ENCODE measurements around the gene PML. TPM values are rescaled to one million over a fixed set of nuclear protein-coding genes. Genes with fewer than 3 reads are reported as not detected.

PML gene
- polyA plus RNA-seq, 1 of the 3 experiments (the other 2 are of a cell fraction) = 18.4 TPM

GRCh38 chr15:74037171-74038117 lies 42.9 kb downstream of the PML start:
- H3K27ac ChIP-seq (ENCODE audit: low read depth in 2 of 2, low read length in 1 of 2) = no peak overlapping the region
- peaks cover 0 to 49% of the 10 kb centered on the region in 2 experiments for H3K36me3 ChIP-seq (replicated peaks in 1 of 2; ENCODE audit: control insufficient read depth in 1 of 2, insufficient read depth in 2 of 2, low read length in 1 of 2)
- no peaks in the 10 kb centered on the region for H3K9me2 ChIP-seq
- TF ChIP-seq, protein P1, sequence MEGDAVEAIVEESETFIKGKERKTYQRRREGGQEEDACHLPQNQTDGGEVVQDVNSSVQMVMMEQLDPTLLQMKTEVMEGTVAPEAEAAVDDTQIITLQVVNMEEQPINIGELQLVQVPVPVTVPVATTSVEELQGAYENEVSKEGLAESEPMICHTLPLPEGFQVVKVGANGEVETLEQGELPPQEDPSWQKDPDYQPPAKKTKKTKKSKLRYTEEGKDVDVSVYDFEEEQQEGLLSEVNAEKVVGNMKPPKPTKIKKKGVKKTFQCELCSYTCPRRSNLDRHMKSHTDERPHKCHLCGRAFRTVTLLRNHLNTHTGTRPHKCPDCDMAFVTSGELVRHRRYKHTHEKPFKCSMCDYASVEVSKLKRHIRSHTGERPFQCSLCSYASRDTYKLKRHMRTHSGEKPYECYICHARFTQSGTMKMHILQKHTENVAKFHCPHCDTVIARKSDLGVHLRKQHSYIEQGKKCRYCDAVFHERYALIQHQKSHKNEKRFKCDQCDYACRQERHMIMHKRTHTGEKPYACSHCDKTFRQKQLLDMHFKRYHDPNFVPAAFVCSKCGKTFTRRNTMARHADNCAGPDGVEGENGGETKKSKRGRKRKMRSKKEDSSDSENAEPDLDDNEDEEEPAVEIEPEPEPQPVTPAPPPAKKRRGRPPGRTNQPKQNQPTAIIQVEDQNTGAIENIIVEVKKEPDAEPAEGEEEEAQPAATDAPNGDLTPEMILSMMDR (IDR thresholded peaks at IDR 0.05) = peak; percentile 3; the same call in 1 of the 2 replicates
- TF ChIP-seq CHD2 (IDR thresholded peaks at IDR 0.05; ENCODE audit: low read length, partially characterized antibody) = no peak
- no peak overlapping the region; a peak in 1 of 4 replicates for H3K4me3 ChIP-seq (ENCODE audit: low read depth in 2 of 2, low read length in 1 of 2)
- no peaks in the 10 kb centered on the region for H3K9me3 ChIP-seq
- H4K20me1 ChIP-seq (ENCODE audit: insufficient read depth) = no peaks in the 10 kb centered on the region
- no peak for DNase-seq
- H3K4me1 ChIP-seq (ENCODE audit: control insufficient read depth in 1 of 2, insufficient read depth in 2 of 2, low read depth in 1 of 2, low read length in 1 of 2) = peaks cover 8 to 22% of the 10 kb centered on the region in 2 experiments; a peak in 2 of 4 replicates
- H3K79me2 ChIP-seq (ENCODE audit: insufficient read depth) = no peaks in the 10 kb centered on the region
- no peaks in the 10 kb centered on the region for H3K27me3 ChIP-seq (ENCODE audit: insufficient read depth)
- H3K4me2 ChIP-seq = no peak overlapping the region
- H3F3A ChIP-seq (replicated peaks; ENCODE audit: insufficient read depth) = no peaks in the 10 kb centered on the region
- CTCF ChIA-PET = interaction anchor here (0.6 to 17.5 kb wide), 29 partner anchors 8 to 303 kb away, joined by 3 to 280 read pairs (median 5); no protein-coding TSS in a partner anchor
- WGBS (ENCODE audit: low lambda C conversion rate) = 94% methylated on average over 20 of the region's 21 CpGs
- no peak overlapping the region for H3K9ac ChIP-seq
- no peak overlapping the region for H2AFZ ChIP-seq (ENCODE audit: low read depth)
- POLR2A ChIA-PET = interaction anchor here (1.0 kb wide), 1 partner anchor 86 kb away, joined by 4 read pairs; no protein-coding TSS in a partner anchor

GRCh38 chr15:74038707-74039655 lies 44.5 kb downstream of the PML start:
- 90% methylated on average over 8 of the region's 9 CpGs for WGBS (ENCODE audit: low lambda C conversion rate)
- peaks cover 0 to 36% of the 10 kb centered on the region in 2 experiments for H3K36me3 ChIP-seq (replicated peaks in 1 of 2; ENCODE audit: control insufficient read depth in 1 of 2, insufficient read depth in 2 of 2, low read length in 1 of 2)
- peak overlapping the region; percentile 17; the same call in 1 of the 2 replicates for H3K4me2 ChIP-seq
- no peak for TF ChIP-seq ELF1 (IDR thresholded peaks at IDR 0.05)
- no peak for TF ChIP-seq MXI1 (IDR thresholded peaks at IDR 0.05; ENCODE audit: low read depth, low read length)
- no peak for TF ChIP-seq RCOR1 (IDR thresholded peaks at IDR 0.05; ENCODE audit: low read length)
- H3K27ac ChIP-seq (ENCODE audit: low read depth in 2 of 2, low read length in 1 of 2) = no peak overlapping the region
- no peak for DNase-seq
- H3K4me3 ChIP-seq (ENCODE audit: low read depth in 2 of 2, low read length in 1 of 2) = no peak overlapping the region
- H3K79me2 ChIP-seq (ENCODE audit: insufficient read depth) = no peaks in the 10 kb centered on the region
- CTCF ChIA-PET = interaction anchor here (1.2 to 17.5 kb wide), 8 partner anchors 10 to 87 kb away, joined by 3 to 280 read pairs (median 10); no protein-coding TSS in a partner anchor
- peaks cover 8 to 22% of the 10 kb centered on the region in 2 experiments; a peak in 2 of 4 replicates for H3K4me1 ChIP-seq (ENCODE audit: control insufficient read depth in 1 of 2, insufficient read depth in 2 of 2, low read depth in 1 of 2, low read length in 1 of 2)
- no peaks in the 10 kb centered on the region for H3K9me3 ChIP-seq
- H3F3A ChIP-seq (replicated peaks; ENCODE audit: insufficient read depth) = no peaks in the 10 kb centered on the region
- H3K9ac ChIP-seq = no peak overlapping the region
- H3K27me3 ChIP-seq (ENCODE audit: insufficient read depth) = no peaks in the 10 kb centered on the region
- no peak overlapping the region for H2AFZ ChIP-seq (ENCODE audit: low read depth)
- POLR2A ChIA-PET = interaction anchor here (0.5 kb wide), 1 partner anchor 17 kb away, joined by 4 read pairs; no protein-coding TSS in a partner anchor
- H4K20me1 ChIP-seq (ENCODE audit: insufficient read depth) = no peaks in the 10 kb centered on the region
- no peaks in the 10 kb centered on the region for H3K9me2 ChIP-seq
